Natural killer cell treated with Interleukin-12 subunit alpha and Interleukin-12 subunit beta and Interleukin-15 and Interleukin-18, amount 100 ng/mL, for 72 hours (primary cell): ENCODE results near the gene CAMK1D. TPM values are rescaled to one million over a fixed set of nuclear protein-coding genes. Genes with fewer than 3 reads are reported as not detected.

Experiments used
- ATAC-seq, 2 donors: fragments of 150-1000 bp; cut with Tn5 transposase in 1 of 2; sonication (Bioruptor Pico), chemical (Tn5 transposase) in 1 of 2; 2 replicates each; pipeline ENCODE4 v1.10.0; 2021
- DNase-seq: peaks from one replicate; pipeline ENCODE4 v3.0.0; 2022; ENCODE audit warnings: low spot score
- H3K27ac Mint-ChIP-seq, 2 donors: 1 replicate in 1 of 2; 2 replicates in 1 of 2; pipeline ENCODE4 v1.8.0; 2022; ENCODE audit warnings: mixed read lengths in 2 of 2, mild to moderate bottlenecking in 1 of 2, moderate library complexity in 1 of 2
- H3K27me3 Mint-ChIP-seq, 2 donors: 1 replicate in 1 of 2; 2 replicates in 1 of 2; pipeline ENCODE4 v1.8.0; 2022; ENCODE audit warnings: mixed read lengths in 2 of 2
- H3K36me3 Mint-ChIP-seq: one replicate; pipeline ENCODE4 v1.8.0; 2022; ENCODE audit warnings: mixed read lengths
- H3K4me1 Mint-ChIP-seq, 2 donors: 1 replicate in 1 of 2; 2 replicates in 1 of 2; pipeline ENCODE4 v1.8.0; 2022; ENCODE audit warnings: low read depth in 2 of 2, mixed read lengths in 2 of 2, mild to moderate bottlenecking in 1 of 2
- H3K4me3 Mint-ChIP-seq: one replicate; pipeline ENCODE4 v1.8.0; 2022; ENCODE audit warnings: mixed read lengths
- H3K9me3 Mint-ChIP-seq: 2 replicates; pipeline ENCODE4 v1.8.0; 2022; ENCODE audit warnings: mixed read lengths
- total RNA-seq, 2 donors: library from RNA; stranded (reverse); gene quantifications; one replicate each; pipeline ENCODE4 v1.2.3, GENCODE V29; 2022

CAMK1D gene
- total RNA-seq, 2 donors from 2014 or later = 16.3 to 36.9 TPM

DNA sequence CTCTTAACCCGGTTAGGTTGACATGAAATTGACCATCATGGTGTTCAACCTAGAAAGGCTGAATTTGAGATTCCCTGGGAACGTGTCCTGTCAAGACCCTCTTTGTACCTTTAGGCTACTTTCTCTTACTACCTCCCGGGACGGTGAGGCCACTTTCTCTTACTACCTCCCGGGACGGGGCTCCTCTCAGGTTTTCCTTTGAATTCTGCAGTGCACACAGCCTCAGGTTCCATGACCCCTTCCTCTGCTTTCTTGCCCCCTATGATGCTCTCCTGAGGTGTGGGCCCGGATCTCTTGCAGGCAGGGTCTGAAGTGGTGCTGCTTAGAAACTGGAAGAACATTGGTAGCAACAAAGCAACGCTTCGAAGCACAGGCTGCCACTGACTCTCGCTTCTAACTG is 155.3 kb downstream of the CAMK1D start:
- Mint-ChIP-seq H3K4me1 (peaks cover 49 to 73% of the 10 kb centered on the region in 2 donors), H3K36me3 (no peaks in the 10 kb centered on the region), H3K27me3 (no peaks in the 10 kb centered on the region), H3K27ac (no peak overlapping the region), H3K4me3 (no peak overlapping the region), H3K9me3 (no peaks in the 10 kb centered on the region)
- ATAC-seq (no peak), DNase-seq (no peak)

DNA sequence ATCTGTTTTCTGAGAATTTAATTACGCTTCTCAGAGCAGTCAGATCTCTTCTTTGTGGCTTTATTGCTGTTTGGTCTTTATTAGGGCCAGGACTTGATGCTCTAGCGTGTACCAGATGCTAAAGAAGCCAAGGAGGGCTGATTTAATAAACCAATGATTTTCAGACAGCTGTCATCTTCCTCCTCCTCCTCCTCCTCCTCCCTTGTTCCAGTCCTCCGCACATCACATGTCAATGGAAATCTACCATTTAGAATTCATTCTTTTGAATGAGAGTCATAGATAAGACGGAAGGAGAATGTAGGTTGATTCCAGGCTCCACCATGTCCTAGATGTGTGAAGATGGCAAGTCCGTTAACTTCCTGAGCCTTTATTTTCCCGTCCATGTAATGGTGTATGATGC is 156.3 kb downstream of the CAMK1D start:
- H3K27ac Mint-ChIP-seq = peak overlapping the region in 1 of 2 donors; percentile 70
- H3K4me1 Mint-ChIP-seq = peaks cover 50 to 69% of the 10 kb centered on the region in 2 donors
- no peak for DNase-seq
- no peaks in the 10 kb centered on the region for H3K9me3 Mint-ChIP-seq
- peaks cover 0 to 2% of the 10 kb centered on the region in 2 donors for H3K27me3 Mint-ChIP-seq
- no peak for ATAC-seq
- no peaks in the 10 kb centered on the region for H3K36me3 Mint-ChIP-seq
- no peak overlapping the region for H3K4me3 Mint-ChIP-seq

DNA sequence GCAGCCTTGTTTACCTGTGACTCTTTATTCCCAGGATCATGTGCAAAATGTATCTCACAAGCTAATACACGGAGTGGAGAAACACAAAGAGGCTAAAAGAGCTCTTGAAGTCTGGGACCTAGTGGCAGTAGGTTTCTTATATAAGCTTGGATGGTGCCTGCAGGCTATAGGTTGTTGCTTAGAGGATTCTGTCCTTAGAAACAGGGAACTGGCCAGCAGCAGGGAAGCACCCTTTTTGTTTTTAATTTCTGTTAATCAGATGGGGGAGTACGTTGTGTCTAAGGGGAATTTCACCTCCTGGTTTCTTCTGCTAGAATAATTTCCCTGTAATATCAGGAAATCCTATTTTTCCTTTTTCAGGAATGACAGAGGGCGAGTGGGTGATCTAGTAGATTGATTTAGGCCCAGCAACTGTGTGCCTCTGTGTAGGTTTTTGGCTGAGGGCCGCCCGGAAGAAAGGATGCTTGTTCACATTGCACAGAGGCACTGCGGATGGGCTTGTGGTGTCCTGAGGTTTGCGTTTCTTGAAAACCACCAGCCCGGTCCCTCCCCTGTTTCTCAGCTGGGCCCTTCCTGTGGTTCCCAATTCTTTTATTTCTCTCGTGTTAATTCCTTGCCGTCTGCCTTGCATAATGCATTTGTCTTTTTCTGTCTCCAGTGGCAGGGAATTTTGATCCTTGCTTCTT is 158.0 kb downstream of the CAMK1D start:
- peak overlapping the region; percentile 73 for H3K4me3 Mint-ChIP-seq
- peak; percentile 69 to 86 for ATAC-seq
- H3K36me3 Mint-ChIP-seq = no peaks in the 10 kb centered on the region
- peaks cover 41 to 58% of the 10 kb centered on the region in 2 donors for H3K4me1 Mint-ChIP-seq
- DNase-seq = peak; percentile 80
- H3K27me3 Mint-ChIP-seq = peaks cover 0 to 2% of the 10 kb centered on the region in 2 donors
- H3K9me3 Mint-ChIP-seq = no peaks in the 10 kb centered on the region
- peak overlapping the region; percentile 28 to 76 for H3K27ac Mint-ChIP-seq

DNA sequence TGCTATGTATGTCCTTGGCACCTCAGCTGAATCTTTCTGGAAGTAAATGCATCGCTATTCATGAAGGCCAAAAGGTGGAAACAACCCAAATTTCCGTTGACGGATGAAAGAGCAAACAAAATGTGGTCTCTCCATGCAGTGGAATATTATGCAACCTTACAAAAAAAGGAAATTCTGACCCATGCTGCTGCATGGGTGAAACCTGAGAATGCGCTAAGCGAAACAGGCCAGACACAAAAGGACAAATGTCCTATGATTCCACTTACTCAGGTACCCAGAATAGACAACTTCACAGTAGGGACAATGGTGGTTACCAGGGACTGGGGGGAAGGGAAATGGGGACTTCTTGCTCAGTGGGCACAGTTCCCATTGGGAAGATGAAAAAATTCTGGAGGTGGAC is 158.8 kb downstream of the CAMK1D start:
- peaks cover 0 to 2% of the 10 kb centered on the region in 2 donors for H3K27me3 Mint-ChIP-seq
- DNase-seq (no peak), ATAC-seq (no peak)
- no peaks in the 10 kb centered on the region for H3K36me3 Mint-ChIP-seq
- H3K9me3 Mint-ChIP-seq = no peaks in the 10 kb centered on the region
- H3K4me3 Mint-ChIP-seq = peak overlapping the region; percentile 73
- H3K27ac Mint-ChIP-seq = peak overlapping the region; percentile 28 to 76
- peaks cover 42 to 56% of the 10 kb centered on the region in 2 donors for H3K4me1 Mint-ChIP-seq

DNA sequence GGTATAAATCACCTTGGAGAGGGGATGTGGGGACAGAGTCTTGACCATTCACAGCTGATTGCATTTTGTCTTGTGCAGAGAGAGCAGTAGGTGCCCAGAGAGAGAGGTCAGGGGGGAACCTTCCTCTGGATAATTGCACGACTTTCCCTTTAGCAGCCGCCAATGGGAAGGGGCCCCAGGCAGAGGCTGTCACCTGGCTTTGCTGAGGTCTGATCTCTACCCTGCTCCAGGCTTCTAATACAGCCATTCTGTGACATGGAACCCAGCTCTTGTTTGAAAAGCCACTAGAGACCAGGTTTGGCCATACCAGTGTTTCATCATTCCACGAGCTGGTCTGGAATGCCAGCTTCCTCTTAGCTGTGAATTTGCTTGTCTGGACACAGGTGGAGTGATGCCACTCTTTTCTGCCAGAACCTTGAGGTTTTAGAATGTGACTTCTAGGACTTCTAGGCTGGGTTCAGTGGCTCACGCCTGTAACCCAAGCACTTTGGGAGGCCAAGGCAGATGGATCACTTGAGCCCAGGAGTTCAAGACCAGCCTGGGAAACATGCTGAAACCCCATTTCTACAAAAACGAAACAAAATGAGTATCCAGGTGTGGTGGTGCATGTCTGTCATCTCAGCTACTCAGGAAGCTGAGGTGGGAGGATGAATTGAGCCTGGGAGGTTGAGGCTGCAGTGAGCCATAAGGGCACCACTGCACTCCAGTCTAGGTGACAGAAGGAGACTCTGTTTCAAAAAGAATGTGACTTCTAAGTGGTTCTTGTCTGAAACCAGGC is 159.9 kb downstream of the CAMK1D start:
- ATAC-seq (no peak), DNase-seq (no peak)
- Mint-ChIP-seq H3K27ac (no peak overlapping the region), H3K9me3 (no peaks in the 10 kb centered on the region), H3K4me1 (peaks cover 51 to 65% of the 10 kb centered on the region in 2 donors), H3K27me3 (peaks cover 0 to 2% of the 10 kb centered on the region in 2 donors), H3K4me3 (no peak overlapping the region), H3K36me3 (no peaks in the 10 kb centered on the region)

DNA sequence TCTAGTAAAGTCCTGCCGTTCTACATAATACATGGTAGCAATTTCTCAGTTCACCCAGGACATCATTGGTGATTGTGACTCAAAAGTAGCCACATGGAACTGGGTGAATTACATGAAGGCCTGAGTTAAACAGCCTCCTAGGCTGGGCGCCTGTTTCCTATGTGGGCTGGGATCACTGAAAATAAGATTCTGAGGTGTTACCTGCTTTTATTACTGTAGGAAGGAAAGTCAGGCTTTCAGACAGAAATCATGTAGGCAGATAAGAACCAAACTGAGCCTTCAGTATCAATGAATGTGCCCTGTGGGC is 160.4 kb downstream of the CAMK1D start:
- Mint-ChIP-seq H3K4me3 (no peak overlapping the region), H3K27me3 (peaks cover 0 to 2% of the 10 kb centered on the region in 2 donors), H3K36me3 (no peaks in the 10 kb centered on the region), H3K4me1 (peaks cover 54 to 67% of the 10 kb centered on the region in 2 donors), H3K9me3 (no peaks in the 10 kb centered on the region), H3K27ac (no peak overlapping the region)
- DNase-seq (no peak), ATAC-seq (no peak)

DNA sequence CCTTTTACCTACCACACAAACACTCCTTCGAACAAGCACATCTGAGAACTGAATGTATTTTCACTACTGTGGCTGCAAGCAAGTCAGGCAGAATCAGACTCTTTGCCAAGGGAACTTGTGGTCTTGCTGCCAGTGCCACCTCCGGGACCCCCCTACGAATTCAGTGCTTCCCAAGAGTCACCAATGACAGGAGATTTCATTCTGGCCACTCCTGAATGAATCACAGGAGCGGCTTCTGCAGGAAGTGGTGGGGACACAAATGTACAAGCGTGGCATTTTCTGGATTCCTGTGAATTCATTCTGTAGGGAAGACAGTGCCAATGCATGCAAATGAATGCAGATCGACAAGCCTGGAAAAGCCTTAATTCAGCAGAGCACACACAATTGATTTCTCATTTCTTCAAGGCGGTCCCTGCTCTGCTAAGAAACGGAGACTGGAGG is 161.2 kb downstream of the CAMK1D start:
- Mint-ChIP-seq H3K4me1 (peaks cover 53 to 60% of the 10 kb centered on the region in 2 donors), H3K36me3 (no peaks in the 10 kb centered on the region), H3K27me3 (peaks cover 0 to 2% of the 10 kb centered on the region in 2 donors), H3K27ac (peak overlapping the region in 1 of 2 donors; percentile 37), H3K9me3 (no peaks in the 10 kb centered on the region), H3K4me3 (peak overlapping the region; percentile 47)
- no peak for DNase-seq
- no peak for ATAC-seq

DNA sequence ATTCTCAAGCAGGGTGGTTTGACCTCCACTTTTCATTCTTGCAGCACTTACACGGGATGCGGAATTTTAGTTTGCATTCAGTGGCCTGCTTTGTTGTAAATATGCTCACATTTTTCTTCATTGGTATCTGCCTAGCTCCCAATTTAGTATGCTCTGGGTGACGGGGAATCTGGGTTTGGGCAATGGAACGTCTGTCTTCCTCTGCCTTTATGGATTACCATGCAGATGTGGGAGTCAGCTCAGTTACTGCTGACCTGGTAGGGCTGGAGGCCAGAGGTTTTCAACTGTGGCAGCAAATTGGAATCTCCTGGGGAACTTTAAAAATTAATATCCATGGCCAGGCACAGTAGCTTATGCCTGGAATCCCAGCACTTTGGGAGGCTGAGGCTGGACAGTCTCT is 161.6 kb downstream of the CAMK1D start:
- Mint-ChIP-seq H3K27ac (no peak overlapping the region), H3K4me1 (peaks cover 49 to 60% of the 10 kb centered on the region in 2 donors), H3K4me3 (no peak overlapping the region), H3K9me3 (no peaks in the 10 kb centered on the region), H3K36me3 (no peaks in the 10 kb centered on the region), H3K27me3 (peaks cover 0 to 2% of the 10 kb centered on the region in 2 donors)
- no peak for ATAC-seq
- no peak for DNase-seq

DNA sequence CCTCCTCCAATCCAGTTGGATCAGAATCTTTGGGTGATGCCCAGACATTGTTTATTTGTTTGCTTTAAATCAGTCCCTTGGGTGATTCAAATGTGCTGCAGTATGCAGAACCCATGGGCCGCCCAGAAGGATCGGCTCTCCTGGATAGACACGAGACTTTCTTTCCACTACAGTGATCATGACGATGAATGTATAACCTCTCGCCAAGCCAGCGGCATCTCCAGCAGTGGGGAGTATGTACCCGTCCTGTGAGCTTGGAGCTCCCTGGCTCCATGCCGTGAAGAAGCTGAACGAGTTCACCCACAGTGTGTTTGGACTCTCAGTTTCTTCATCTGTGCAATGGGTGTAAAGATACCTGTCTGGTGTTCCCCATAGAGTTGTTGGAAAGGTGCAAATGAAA is 162.3 kb downstream of the CAMK1D start:
- no peaks in the 10 kb centered on the region for H3K36me3 Mint-ChIP-seq
- H3K4me3 Mint-ChIP-seq = no peak overlapping the region
- ATAC-seq (no peak), DNase-seq (no peak)
- peaks cover 0 to 2% of the 10 kb centered on the region in 2 donors for H3K27me3 Mint-ChIP-seq
- H3K4me1 Mint-ChIP-seq = peaks cover 48 to 57% of the 10 kb centered on the region in 2 donors
- no peaks in the 10 kb centered on the region for H3K9me3 Mint-ChIP-seq
- no peak overlapping the region for H3K27ac Mint-ChIP-seq

DNA sequence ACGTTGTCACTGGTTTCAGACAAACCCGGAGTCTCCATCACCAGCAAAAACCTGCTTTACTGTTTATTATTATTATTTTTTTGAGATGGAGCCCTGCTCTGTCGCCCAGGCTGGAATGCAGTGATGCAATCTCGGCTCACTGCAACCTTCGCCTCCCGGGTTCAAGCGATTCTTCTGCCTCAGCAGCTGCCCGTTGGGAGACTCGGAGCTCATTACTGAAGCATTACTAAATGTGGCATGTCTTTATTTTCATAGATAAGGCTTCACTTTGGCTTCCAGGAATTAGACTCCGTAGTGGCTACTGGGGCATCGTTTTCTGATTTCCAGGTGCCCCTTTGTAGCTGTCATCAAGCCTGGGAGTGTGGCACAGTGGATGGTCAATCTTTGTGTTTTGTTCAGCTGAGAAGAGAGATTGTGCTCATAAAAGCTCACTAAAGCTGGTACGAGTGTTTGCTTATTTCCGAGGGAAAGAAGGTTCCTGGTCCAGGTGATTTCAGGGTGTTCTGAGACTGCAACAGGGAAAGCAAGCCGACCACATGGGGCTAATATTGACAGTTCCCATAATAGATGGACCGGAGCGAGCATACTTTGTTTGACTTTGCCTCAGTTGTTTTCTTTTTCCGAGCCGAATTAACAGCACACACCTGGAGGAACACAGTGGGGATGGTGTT is 163.1 kb downstream of the CAMK1D start:
- peaks cover 41 to 50% of the 10 kb centered on the region in 2 donors for H3K4me1 Mint-ChIP-seq
- H3K27me3 Mint-ChIP-seq = peaks cover 0 to 2% of the 10 kb centered on the region in 2 donors
- H3K27ac Mint-ChIP-seq = peak overlapping the region in 1 of 2 donors; percentile 82
- DNase-seq (no peak), ATAC-seq (no peak)
- H3K9me3 Mint-ChIP-seq = no peaks in the 10 kb centered on the region
- H3K36me3 Mint-ChIP-seq = no peaks in the 10 kb centered on the region
- no peak overlapping the region for H3K4me3 Mint-ChIP-seq

DNA sequence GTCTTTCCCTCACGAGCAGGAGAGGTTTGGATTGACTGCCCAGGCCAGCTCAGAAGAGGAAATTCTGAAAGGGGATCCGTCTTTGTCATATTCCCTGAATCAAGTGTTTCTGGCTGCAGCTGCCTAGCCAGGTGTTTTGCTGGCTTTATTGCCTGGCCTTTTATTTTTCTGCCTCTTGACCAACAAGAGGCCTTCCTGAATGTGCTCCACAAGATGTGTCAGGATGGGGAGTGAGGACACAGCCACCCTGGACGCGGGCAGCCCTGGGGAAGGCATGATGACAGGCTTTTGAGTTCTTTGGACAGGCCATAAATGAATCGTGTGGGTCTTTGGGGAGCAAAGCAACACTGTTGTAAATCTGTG is 163.6 kb downstream of the CAMK1D start:
- H3K27me3 Mint-ChIP-seq = peaks cover 0 to 2% of the 10 kb centered on the region in 2 donors
- H3K4me3 Mint-ChIP-seq = no peak overlapping the region
- no peak for ATAC-seq
- H3K4me1 Mint-ChIP-seq = peaks cover 36 to 45% of the 10 kb centered on the region in 2 donors
- H3K27ac Mint-ChIP-seq = peak overlapping the region in 1 of 2 donors; percentile 82
- H3K9me3 Mint-ChIP-seq = no peaks in the 10 kb centered on the region
- no peak for DNase-seq
- H3K36me3 Mint-ChIP-seq = no peaks in the 10 kb centered on the region

DNA sequence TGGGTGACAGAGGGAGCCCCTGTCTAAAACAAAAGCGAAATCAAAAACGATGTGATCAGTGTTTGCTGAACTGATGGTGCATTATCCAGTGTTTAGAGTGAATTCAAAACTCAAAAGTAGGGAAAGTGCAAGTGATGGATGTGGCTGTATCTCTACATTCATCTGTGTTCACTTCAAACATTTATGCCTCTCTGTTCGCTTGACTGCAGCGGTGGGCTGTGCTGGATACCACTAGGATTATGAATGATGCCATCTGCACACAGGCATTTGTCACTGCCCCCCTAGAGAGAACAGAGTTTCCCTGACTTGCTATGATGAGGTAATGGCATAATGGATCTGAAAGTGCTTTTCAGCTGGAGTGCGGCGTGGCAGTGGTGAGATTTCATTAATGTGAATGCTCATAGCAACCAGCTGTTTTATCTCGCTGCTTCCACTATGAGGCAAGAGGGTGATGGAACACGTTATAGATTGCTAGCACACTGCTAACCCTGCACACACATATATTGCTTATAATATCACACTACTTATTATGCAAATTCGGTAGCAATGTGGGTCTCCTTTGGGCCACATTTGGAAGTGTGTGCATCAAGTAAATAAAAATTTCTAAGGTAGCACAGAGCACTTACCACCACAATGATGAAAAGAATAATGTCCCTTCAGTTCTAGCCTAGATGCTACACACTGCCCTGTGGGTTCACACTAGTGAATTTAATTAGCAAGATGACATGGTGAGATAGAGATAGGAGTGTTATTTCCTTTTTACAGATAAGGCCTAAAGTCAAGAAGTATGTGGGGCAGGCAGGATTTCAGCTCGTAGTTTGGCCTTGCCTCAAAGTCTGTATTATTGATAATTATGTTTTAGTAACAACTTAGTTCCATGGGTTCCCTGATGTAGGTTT is 164.7 kb downstream of the CAMK1D start:
- peaks cover 26 to 35% of the 10 kb centered on the region in 2 donors for H3K4me1 Mint-ChIP-seq
- H3K4me3 Mint-ChIP-seq = peak overlapping the region; percentile 32
- no peaks in the 10 kb centered on the region for H3K9me3 Mint-ChIP-seq
- ATAC-seq (peak; percentile 71 to 88), DNase-seq (no peak)
- H3K27ac Mint-ChIP-seq = peak overlapping the region in 1 of 2 donors; percentile 82
- peaks cover 0 to 2% of the 10 kb centered on the region in 2 donors for H3K27me3 Mint-ChIP-seq
- H3K36me3 Mint-ChIP-seq = no peaks in the 10 kb centered on the region

DNA sequence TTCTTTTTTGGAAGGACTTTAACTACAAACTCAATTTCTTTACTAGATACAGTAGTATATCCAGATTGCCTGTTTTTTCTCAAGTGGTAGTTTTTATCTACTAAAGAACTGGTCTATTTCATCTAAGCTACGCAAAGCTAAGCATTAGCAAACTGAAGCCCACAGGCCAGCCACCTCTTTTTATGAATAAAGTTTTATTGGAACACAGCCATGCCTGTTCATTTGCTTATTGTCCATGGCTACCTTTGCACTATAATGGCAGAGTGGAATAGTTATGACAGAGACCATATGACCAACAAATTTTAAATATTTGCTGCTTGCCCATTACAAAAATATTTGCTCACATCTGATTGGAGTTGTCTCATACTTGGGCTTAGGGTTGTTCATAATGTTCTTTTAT is 168.7 kb downstream of the CAMK1D start:
- H3K9me3 Mint-ChIP-seq = no peaks in the 10 kb centered on the region

More for the DNA sequence above, 168.7 kb downstream of the CAMK1D start:
- DNase-seq (no peak), ATAC-seq (no peak)
- Mint-ChIP-seq H3K27ac (no peak overlapping the region), H3K36me3 (no peaks in the 10 kb centered on the region), H3K4me3 (no peak overlapping the region), H3K4me1 (peaks cover 15 to 22% of the 10 kb centered on the region in 2 donors), H3K27me3 (no peaks in the 10 kb centered on the region)
